OCI-LY7 (cell line): ENCODE results near the gene LCP1.

Experiments
- CTCF ChIP-seq: fragments of 200-600 bp; sonication (generic); conservative IDR thresholded peaks from 2 replicates; pipeline ENCODE4 v1.5.1; 2014; ENCODE audit warnings: mild to moderate bottlenecking, antibody characterized with exemption, low read length, moderate library complexity, mixed read lengths
- EZH2phosphoT487 ChIP-seq: fragments of 200-600 bp; sonication (generic); IDR thresholded peaks from 2 replicates; pipeline ENCODE4 v1.6.1; 2018; ENCODE audit warnings: low read depth, borderline replicate concordance, mild to moderate bottlenecking, mixed run types, antibody characterized with exemption, low read length, moderate library complexity, mixed read lengths

DNA sequence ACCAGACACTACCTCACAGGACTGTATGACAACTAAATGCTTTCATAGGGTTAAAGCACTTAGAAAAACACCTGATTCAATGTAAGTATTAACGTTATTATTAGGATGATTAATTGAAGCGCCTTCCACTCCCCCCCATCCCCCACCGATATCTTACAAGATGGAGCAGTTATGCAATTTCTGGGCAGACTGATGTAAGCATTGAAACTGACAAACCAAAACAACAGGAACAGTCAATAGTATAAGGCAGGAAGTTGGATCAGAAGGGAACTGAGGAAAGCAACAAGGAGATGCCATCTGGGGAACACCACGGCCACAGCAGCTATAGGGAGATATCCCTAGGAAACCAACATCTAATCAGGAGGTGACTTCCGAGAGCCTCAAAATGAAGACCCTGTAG is 3.8 kb downstream of the LCP1 start:
- TF ChIP-seq CTCF (no peak), EZH2phosphoT487 (no peak)
